Choroid plexus epithelial cell (primary cell): ENCODE data around the gene GGCT.

Experiments used
- DNase-seq: peaks from one replicate; pipeline ENCODE4 v3.0.0-alpha.2; 2010; ENCODE audit warnings: low read depth
- H3K4me3 ChIP-seq: 2 replicates; pipeline ENCODE4 v1.5.1; 2011; ENCODE audit warnings: low read depth, mild to moderate bottlenecking, control low read depth, low read length, moderate library complexity
- CTCF ChIP-seq: conservative IDR thresholded peaks from 2 replicates; pipeline ENCODE4 v1.5.1; 2011; ENCODE audit warnings: low read depth, mild to moderate bottlenecking, control low read depth, inconsistent platforms, low read length, moderate library complexity

GGCT gene

DNA sequence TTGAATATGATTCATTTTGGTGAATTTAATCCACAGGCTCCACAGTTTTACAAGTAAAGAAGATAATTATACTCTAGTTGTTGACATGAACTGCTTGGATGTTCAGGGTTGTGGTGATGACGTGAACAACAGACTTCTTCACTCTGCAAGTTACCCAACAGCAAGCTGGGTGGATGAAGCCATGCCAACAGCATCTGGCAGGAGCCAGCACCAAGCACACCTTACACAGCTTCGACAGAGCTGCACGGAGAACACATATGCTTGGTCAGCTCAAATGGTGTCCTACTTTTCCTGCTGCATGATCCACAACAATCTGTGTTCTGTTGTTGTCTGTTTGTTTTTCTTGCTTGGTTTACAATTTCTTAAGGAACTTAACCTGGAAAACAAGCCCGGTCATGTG is 35.8 kb downstream of the GGCT start:
- DNase-seq: peak; percentile 62
- no peak overlapping the region for H3K4me3 ChIP-seq
- no peak for TF ChIP-seq CTCF

DNA sequence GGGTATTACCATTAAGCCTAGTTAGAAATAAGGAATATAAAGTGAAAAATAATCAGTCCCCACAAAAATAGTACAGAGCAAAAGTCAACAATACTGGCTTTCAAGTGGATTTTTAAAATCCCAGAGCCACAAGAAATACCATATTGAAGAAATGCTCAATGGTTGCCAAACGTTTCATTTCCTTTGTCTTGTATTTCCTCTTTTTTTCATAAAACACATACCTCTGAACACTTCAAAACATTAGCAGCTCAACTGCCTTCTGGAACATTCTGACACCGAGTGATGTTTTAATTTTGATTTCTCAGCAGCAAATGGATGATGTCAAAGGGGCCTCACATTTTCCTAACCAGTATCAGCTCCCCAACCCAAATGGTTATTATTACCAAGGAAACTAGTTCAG is 36.6 kb downstream of the GGCT start:
- no peak for DNase-seq
- TF ChIP-seq CTCF: no peak
- no peak overlapping the region for H3K4me3 ChIP-seq

DNA sequence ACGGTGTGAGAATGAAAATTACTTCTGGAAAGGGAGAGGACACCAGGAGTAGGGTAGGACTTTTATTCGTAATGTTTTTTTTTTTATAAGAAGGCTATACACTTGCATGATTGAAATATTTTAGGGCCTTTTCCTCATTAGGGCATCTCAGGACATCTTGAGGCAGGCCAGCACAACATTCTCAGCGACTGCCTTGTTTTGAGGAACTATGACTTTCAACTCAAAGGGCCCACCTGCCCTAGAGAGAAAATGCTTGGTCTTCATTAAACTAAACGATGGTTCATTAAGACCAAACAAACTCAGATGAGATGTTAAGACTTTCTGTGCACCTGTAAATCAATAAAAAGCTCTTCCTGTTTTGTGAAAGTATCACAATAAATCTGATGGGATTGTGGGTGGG is 37.4 kb downstream of the GGCT start:
- TF ChIP-seq CTCF: no peak
- no peak for DNase-seq
- no peak overlapping the region for H3K4me3 ChIP-seq

DNA sequence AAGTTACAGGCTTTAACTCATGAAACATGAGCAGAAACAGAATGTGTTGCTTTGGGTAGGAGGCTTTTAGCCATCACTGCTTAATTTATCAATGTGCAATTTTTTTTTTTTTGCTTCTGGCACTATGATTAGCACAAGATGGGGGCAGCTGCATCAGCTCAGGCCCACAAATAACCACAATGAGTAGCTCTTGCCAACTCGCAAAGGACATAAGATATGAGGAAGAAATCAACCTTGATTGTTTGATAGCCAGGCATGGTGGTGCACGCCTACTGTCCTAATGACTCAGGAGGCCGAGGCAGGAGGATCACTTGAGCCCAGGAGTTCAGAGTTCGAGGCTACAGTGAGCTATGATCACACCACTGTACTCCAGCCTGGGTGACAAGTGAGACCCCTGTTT is 38.4 kb downstream of the GGCT start:
- TF ChIP-seq CTCF: no peak
- no peak overlapping the region for H3K4me3 ChIP-seq
- DNase-seq: no peak

DNA sequence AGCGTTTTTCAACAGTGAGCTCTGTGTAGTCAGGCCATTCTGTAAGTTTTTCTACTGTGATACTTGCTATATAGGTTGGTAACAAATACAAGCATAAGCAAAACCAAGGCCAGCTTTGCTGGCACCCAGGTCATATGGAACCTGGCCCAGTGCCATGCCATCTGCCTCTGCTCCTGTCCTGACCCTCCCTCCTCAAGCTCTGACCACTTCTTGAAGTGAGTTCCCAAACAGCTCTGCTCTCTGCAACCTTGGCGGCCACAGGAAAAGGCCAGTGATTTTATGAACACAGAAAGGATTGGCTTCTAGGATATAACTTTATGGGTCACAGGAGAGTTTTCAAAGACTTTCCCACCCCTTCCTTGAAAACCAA is 38.8 kb downstream of the GGCT start:
- H3K4me3 ChIP-seq: no peak overlapping the region
- no peak for TF ChIP-seq CTCF
- DNase-seq: no peak

DNA sequence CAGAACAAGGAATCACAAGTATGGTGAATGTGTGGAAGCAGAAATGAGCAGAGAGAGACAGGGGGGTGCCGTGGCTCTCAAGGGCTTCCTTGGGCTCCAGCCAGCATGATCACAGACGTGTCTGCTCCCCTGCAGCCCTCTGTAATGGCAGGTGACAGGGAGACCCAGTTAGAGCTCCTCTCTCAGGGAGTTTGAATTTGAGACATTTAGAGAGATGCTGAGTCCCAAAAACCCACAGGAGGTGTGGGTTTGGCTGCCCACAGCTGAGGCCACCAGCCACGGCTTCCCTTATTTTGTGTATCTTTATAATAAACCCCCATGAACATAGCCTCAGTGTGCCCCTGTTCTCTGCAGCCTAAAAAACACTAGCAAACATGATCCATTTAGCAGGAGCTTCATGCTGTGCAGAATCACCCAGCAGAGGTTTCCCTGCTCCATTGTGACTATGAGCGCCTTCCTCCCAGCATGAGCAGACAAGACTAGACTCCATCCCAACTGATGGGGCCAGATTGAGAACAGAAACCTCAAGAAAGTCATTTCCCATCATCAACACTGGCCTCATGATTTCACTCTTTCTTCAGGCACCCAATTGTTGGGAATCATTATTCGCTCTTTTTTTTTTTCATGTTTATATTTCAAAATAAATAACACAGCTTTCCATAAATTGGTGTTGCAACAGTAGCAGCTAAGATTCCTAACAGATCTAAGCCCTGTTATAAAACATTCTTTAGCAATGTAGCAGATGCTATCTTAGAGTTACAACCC is 39.4 kb downstream of the GGCT start:
- H3K4me3 ChIP-seq: no peak overlapping the region
- no peak for TF ChIP-seq CTCF
- DNase-seq: peak; percentile 62

DNA sequence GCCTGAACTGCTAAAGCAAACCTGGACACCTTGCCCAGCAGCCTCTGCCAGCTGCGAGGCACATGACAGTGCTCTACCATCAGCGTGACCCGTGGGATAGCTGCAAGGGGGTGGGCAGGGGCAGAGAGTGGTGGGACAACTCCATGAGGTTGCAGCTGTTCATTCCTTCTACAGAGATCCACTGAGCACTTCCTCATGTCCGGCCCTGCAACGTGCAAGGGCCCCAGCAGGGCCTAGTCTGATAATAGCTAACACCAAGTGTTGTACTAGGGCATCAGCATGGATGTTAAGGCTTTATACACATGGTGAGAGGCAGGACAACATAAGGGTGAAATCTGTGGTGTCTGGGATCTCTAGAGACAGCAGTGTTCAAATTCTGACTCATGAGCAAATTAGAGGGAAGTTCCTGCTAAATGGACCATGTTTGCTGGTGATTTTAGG is 40.4 kb downstream of the GGCT start:
- no peak for TF ChIP-seq CTCF
- H3K4me3 ChIP-seq: no peak overlapping the region
- no peak for DNase-seq
